COLO829 (cell line): ENCODE measurements around the gene CYP3A5.
"Not testable (repeated sequence)": the region's sequence is repeated elsewhere in the genome, so short reads cannot be mapped to it uniquely, and the experiment has no call there.

Source experiments
- DNase-seq: peaks from one replicate; pipeline ENCODE4 v3.0.0; 2012; ENCODE audit warnings: low spot score

The CYP3A5 gene

DNA sequence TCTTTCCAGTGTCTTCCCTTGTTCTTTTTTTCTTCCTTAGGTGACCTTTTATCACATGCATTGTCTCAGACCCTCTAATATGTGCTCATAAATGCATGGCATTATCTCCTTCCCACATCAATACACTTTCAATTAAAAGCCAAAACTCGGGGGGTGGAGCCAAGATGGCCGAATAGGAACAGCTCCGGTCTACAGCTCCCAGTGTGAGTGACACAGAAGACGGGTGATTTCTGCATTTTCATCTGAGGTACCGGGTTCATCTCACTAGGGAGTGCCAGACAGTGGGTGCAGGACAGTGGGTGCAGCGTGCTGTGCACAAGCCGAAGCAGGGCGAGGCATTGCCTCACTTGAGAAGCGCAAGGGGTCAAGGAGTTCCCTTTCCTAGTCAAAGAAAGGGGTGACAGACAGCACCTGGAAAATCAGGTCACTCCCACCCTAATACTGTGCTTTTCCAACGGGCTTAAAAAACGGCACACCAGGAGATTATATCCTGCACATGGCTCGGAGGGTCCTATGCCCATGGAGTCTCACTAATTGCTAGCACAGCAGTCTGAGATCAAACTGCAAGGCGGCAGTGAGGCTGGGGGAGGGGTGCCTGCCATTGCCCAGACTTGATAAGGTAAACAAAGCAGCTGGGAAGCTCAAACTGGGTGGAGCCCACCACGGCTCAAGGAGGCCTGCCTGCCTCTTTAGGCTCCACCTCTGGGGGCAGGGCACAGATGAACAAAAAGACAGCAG lies 6.2 kb upstream of the CYP3A5 start:
- not testable (repeated sequence) for DNase-seq

DNA sequence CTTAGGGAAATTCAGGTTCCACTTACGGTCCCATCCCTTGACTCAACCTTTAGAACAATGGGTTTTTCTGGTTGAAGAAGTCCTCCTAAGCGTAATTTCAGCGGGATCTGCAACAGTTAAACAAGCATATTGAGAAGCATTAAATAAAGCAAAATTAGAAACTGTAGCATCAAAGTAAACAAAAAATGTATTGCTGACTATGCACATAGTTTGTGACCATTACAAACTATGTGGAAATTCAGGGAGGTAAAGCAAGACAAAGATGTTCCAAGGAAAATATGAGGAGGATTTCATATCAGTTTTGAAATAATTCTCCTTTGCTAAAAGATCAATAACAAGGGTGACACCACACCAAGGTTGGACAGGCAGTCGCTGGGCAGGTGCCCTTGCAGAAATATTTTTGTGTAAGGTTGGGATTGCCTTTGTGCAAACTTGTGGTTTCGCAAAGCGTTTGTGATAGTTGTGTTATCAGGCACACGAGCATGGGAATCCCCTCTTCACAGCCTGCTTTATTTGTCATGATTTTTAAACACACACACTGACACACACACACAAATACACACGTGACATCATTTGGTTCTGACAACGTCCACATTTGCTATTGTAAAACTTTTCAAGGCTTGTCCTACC lies 5.4 kb upstream of the CYP3A5 start:
- no peak for DNase-seq

DNA sequence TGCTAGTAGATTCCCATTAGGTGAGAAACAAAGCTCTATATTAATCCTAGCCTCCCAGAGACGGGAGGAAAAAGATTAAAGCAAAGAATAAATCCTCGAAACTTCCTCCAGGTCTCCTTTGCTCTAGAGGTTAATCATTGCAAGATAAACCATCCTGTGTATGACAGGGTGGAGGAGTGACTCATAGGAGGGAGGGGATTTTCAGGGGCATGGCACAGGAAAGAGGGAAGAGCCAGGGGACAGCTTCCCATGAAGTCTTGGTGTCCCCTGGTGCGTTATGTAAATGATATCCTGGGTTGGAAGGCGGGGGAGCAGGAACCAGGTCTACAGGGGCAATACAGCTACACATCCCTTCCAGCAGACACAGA lies 780 bp downstream of the CYP3A5 start:
- peak; percentile 35 for DNase-seq

DNA sequence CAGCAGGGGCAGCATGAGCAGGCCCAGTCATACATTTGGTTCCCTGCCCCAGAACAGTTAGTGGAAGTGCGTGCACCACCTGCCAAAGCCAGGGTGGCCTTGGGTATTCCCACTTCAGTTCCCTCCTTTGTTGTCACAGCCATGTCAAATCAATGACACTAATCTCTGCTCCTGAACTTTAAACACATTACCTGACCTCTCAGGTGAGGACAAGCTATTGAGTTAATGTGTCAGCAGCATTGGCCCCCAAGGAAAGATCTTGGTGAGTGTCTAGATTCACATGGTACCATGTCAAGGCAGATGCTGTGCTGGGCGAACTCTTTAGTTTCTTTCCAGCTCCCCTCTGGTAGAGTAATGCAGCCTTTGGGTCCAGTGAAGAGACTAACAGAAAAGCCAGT lies 2.1 kb downstream of the CYP3A5 start:
- DNase-seq: no peak

DNA sequence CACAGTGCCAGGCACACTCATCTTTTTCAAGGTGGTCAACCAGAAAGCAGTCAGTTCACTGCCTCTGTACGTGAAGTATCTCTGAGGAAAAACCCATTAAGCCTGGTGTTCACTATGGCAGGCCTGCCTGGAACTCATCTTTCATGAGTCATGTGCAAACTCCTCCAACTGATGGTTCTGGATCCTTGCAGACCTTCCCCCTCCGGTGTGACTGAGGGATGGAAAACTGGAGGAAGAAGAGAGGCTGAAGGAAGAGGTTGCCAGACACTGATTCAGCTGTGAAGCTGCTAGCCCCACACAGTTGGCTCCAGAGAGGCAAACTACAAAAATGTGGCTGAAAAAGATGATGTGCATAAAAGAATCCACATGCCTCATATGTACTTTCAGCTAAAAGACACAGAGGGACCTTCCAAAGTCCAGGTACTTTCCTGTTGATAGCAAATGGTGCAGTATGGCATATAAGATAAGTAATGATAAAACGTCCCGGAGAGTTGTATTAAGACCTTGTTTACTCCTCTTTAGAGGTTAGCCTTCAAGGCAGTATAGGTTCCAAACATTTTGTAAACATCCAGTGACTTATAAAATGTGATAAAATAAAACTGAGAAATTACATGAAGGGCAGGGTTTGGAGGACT lies 2.7 kb downstream of the CYP3A5 start:
- DNase-seq: no peak

DNA sequence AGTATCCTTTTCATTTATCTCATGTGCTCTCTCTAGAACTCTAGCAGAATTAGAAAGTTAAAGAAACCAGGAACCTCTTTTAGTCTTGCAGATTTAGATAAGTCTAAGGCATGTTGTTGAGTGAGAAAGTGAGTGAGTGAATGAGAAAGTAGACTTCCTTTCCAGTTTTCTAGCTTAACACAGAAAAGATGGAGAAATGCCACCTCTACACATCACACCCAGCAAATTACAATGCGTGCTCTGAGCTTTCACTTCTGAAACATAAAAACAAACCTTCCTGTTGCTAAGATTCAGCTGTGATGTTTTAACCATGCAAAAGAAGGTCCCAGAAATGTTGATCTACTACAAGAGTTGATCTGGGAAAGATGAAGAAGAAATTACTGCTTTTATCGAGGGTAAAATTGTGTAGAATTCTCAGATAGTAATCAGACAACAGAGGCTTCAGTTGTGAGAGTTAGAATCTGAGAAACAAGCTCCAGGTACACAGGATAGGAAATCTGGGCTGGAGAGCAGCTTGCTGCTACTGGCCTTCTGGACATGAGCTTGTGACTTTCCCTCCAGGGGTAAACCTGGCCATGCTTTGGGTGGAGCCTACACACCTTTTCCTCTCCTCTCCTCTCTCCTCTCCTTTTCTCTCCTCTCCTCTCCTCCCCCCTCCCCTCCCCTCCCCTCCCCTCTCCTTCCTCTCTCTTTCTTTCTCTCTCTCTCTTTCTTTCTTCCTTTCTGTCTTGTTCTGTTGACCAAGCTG lies 4.6 kb downstream of the CYP3A5 start:
- no peak for DNase-seq

DNA sequence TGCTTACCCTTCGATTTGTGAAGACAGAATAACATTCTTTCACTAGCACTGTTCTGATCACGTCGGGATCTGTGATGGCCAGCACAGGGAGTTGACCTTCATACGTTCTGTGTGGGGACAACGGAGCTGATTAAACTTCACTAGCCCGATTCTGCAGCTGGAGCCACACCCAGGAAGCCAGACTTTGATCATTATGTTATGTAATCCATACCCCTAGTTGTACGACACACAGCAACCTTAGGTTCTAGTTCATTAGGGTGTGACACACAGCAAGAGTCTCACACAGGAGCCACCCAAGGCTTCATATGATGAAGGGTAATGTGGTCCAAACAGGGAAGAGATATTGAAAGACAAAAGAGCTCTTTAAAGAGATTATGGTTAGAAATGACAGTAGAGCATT lies 7.2 kb downstream of the CYP3A5 start:
- DNase-seq: no peak

DNA sequence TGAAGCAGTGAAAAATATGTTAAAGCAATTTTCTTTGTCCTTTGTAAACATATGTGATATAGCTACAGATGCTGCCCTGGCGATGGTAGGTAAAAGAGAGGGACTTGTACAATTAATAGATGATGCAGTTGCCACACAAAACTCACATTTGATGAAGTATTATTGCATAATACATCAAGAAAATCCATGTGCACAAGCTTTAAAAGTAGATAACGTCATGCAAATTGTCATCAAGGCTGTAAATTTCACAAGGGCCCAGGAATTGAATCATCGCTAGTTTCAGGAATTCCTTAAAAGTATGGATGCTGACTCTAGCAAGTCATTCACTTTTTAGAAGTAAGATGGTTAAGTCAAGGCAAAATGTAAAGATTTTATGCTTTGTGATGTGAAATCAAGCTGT lies 10.0 kb downstream of the CYP3A5 start:
- no peak for DNase-seq

DNA sequence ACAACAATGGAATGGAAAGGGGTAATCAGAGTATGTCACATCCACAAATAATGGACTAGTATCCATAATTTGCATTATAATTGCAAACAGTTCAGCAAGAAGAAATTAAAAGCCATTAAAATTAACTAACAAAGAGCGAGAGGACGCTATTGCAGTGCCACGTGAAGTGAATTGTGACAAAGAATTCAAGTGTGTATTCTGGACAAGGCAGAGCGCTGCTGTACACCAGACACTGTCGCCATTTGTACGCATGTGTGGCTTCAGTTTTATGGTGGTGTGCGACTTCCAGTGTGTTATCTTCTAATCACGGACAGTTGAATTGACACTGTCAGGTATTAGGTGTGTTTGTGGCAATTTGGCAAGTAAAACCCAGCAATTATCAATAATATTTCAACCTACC lies 11.3 kb downstream of the CYP3A5 start:
- DNase-seq: no peak

DNA sequence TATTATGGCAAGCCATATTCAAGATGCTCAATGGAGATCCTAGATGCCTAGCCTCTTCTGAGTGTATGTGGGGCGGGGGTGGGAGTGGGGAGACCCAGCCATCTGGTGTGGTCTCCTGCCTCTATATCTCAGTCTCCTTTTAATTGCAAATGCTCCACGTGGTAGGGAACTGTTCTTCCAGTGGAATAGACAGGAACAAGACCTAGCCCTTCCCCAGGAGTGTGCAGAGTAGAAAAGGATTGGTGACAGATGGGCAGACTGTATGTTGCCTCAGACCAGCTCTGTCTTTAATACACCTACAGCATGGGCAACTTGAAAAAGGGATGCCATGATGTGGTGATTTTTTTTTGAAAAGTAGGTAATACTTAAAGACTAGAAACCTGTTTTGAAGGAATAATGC lies 12.6 kb downstream of the CYP3A5 start:
- DNase-seq: no peak

DNA sequence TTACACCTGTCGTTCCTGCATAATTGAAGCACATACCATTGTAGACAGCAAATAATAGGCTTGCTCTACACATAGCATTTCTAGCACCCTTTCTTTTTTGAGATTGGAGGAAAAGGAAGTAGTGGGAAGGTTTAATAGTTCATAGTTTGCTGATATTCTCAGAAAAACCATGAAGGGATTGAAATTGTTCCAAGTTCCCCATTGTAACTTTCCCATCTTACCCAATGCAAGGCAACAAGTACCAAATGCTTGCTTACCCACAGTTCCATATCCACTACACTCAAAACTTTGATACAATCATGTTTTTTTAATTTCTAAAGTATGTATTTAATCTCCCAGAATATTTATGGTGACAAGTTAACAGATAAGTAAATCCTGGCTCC lies 13.8 kb downstream of the CYP3A5 start:
- DNase-seq: no peak

DNA sequence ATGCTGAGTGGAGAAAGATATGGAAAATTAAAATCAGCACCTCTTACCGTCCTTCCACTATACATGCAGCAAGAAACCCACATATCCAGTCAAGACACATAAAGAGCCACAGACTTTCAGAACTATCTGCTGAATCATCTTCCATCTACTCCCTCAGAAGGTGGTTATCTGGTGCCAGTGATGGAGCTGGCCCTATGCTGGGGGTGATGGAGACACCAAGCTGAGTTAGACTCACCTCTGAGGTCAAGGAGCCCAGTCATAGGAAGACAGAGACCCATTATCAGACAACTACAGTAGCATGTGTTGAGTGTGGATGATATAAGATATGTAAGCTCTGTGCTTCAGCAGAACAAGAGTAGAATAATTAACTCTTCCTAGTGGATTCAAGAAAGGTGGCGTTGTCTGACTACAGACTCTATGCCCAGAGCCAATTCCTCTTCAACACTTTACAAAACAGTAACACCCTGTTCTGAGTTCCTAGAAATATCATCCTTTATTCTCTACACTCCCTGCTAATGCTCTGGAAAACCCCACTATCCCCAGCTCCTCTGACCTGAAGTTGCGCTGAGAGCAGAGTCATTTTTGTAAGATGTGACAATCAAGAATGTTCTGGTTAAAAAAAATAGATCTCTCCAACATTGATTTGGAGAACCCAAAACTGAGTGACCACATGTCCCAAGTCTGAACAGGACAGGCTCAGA lies 14.3 kb downstream of the CYP3A5 start:
- no peak for DNase-seq

DNA sequence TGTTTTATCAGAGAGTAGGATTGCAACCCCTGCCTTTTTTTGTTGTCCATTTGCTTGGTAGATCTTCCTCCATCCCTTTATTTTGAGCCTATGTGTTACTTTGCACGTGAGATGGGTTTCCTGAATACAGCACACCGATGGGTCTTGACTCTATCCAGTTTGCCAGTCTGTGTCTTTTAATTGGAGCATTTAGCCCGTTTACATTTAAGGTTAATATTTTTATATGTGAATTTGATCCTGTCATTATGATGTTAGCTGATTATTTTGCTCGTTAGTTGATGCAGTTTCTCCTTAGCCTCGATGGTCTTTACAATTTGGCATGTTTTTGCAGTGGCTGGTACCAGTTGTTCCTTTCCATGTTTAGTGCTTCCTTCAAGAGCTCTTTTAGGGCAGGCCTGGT lies 21.9 kb downstream of the CYP3A5 start:
- DNase-seq: not testable (repeated sequence)

DNA sequence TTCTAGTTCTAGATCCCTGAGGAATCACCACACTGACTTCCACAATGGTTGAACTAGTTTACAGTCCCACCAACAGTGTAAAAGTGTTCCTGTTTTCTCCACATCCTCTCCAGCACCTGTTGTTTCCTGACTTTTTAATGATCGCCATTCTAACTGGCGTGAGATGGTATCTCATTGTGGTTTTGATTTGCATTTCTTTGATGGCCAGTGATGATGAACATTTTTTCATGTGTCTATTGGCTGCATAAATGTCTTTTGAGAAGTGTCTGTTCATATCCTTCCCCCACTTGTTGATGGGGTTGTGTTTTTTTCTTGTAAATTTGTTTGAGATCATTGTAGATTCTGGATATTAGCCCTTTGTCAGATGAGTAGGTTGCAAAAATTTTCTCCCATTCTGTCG lies 25.2 kb downstream of the CYP3A5 start:
- DNase-seq: not testable (repeated sequence)

DNA sequence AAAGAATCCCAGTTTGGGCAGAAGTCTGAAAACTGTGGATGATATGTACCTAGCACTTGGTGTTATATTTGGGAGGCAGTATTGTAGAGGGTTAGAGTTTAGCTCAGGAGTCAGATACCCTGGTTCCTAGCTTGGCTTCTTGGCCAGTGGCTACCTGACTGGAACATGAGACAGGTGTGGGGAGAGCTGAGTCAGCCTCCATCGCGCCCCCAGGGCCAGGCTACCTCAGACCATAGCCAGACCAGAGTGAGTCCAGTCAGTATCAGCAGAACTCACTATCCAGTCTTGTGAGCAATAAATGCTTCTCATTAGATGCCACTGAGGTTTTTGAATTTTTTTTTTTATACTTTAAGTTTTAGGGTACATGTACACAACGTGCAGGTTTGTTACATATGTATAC lies 26.0 kb downstream of the CYP3A5 start:
- no peak for DNase-seq

DNA sequence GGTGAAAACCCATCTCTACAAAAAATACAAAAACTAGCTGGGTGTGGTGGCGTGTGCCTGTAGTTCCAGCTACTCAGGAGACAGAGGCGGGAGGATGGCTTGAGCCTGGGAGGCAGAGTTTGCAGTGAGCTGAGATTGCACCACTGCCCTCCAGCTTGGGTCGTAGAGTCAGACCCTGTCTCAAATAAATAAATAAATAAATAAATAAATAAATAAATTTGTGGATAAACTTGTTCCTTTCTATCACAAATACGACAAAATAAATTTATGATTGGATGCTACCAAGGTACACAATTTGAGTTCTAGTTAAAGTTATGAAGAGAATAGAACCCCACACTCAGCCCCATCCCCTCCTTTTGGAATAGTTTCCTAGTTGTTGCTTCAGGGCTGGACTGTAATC lies 26.5 kb downstream of the CYP3A5 start:
- not testable (repeated sequence) for DNase-seq

DNA sequence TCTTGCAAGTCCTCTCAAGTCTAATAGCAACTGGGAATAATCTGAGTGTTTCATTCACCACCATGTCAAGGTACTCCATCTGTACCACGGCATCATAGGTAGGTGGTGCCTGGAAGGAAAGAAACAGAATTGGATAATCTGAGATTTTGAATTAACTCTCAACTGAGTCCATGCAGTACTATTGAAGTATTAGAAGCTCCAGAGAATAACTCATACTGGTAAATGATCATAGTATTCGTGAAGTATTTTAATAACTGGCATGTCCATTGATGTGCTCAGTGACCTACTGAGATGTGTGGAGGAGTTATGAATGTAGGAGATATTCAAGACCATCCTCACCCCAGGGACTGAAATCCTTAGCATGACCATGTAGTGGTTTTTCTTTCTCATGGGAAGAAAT lies 27.1 kb downstream of the CYP3A5 start:
- no peak for DNase-seq

DNA sequence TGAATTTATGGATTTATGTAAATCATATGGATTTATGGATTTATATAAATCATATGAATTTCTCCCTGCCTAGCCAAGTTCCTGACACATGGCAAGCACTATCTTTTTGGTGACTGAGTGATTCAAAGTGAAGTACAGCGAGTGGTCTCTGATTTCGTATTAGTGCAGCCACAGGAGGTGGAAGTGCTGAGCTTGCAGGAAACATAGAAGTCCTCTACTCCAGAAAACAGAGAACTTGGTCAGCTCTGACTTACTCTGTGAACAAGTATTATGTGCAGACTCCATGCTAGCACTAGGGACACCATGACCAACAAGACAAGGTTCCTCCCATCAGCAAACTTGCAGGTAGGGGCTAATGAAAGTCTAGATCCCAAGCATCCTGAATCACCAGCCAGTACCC lies 28.5 kb downstream of the CYP3A5 start:
- no peak for DNase-seq

DNA sequence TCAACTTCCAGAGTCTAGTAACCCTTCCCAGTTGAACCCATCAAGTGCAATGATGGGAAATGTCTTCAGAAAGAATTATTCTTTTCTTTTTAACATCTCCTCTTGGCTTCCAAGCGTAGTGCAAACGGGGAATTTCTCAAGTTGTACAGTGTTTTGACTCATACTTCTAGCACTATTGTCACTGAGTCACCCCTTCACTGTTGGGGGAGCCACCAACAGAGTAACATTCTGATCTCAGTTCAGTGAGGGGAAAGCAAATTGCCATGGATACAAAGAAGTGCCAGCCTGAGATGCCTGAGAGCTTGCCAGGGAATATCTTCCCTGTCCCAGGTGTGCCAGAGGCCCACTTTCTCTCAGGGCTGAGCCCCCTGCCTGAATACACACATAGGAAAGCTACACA lies 31.0 kb downstream of the CYP3A5 start:
- no peak for DNase-seq

DNA sequence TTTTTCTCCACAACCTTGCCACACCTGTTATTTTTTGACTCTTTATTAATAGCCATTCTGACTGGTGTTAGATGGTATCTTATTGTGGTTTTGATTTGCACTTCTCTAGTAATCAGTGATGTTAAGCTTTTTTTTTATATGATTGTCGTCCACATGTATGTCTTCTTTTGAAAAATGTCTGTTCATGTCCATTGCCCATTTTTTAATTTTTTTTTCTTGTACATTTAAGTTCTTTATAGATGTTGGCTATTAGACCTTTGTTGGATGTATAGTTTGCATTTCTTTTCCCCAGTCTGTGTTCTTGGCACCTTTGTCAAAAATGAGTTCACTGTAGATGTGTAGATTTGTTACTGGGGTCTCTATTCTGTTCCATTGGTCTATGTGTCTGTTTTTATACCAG lies 34.2 kb downstream of the CYP3A5 start:
- no peak for DNase-seq

DNA sequence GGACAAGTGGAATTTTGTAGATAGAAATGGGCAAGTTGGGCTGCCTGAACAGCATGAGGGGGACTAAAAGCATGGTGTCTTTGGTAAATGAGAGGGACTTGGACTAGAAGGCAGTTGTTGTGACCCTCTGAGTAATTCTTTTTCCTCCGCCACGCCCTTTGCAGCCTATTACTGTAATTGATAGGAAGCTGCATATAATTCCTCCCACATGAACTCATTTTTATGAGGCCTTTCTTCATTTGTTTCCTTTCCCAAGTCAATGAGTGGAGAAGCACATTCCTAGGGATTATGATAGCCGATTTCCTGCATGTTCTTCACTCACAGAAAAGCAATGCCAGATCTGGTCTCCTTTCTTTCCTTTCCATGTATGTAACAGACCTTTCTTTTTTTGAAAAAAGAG lies 35.4 kb downstream of the CYP3A5 start:
- DNase-seq: no peak

DNA sequence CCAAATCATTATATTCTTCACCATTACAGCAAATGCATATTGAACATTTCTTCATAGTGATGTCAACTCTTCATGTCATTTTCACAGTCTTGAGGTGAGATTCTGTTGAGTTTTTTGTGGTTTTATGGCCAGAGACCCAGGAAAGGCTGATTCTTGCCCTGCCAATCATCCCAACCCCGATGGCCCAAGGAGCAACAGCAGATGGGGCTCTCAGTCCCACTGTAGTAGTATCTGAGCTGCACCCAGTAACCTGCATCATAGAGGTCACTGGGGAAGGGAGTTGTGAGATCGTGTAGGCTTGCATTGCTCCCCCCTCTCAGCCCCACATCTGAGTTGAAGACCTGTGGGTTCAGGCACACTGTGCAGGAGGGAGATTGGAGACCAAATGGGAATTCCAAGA lies 36.3 kb downstream of the CYP3A5 start:
- no peak for DNase-seq
